Ishikawa (cell line): ENCODE measurements around the gene UBE2O.

Source experiments
- CEBPB ChIP-seq: IDR thresholded peaks from 2 replicates; pipeline ENCODE4 v1.6.1; 2012
- CREB1 ChIP-seq: IDR thresholded peaks from 2 replicates; pipeline ENCODE4 v1.6.1; 2012; ENCODE audit warnings: low read depth
- EGR1 ChIP-seq: IDR thresholded peaks from 2 replicates; pipeline ENCODE4 v1.6.1; 2012
- EP300 ChIP-seq: IDR thresholded peaks from 2 replicates; pipeline ENCODE4 v1.6.1; 2012; ENCODE audit warnings: borderline replicate concordance
- FOXM1 ChIP-seq: IDR thresholded peaks from 2 replicates; pipeline ENCODE4 v1.6.1; 2012; ENCODE audit warnings: low read depth, borderline replicate concordance
- MAX ChIP-seq: IDR thresholded peaks from 2 replicates; pipeline ENCODE4 v1.6.1; 2012
- NFIC ChIP-seq: IDR thresholded peaks from 2 replicates; pipeline ENCODE4 v1.6.1; 2012
- RAD21 ChIP-seq: IDR thresholded peaks from 2 replicates; pipeline ENCODE4 v1.6.1; 2012; ENCODE audit warnings: low read depth
- REST ChIP-seq: IDR thresholded peaks from 2 replicates; pipeline ENCODE4 v1.6.1; 2012; ENCODE audit warnings: low read depth, mild to moderate bottlenecking
- TAF1 ChIP-seq: IDR thresholded peaks from 2 replicates; pipeline ENCODE4 v1.6.1; 2012; ENCODE audit warnings: low read depth, mild to moderate bottlenecking
- TCF12 ChIP-seq: IDR thresholded peaks from 2 replicates; pipeline ENCODE4 v1.6.1; 2012; ENCODE audit warnings: low read depth
- TEAD4 ChIP-seq: IDR thresholded peaks from 2 replicates; pipeline ENCODE4 v1.6.1; 2012
- USF1 ChIP-seq: IDR thresholded peaks from 2 replicates; pipeline ENCODE4 v1.6.1; 2012
- YY1 ChIP-seq: IDR thresholded peaks from 2 replicates; pipeline ENCODE4 v1.6.1; 2012; ENCODE audit warnings: low read depth
- ZBTB7A ChIP-seq: IDR thresholded peaks from 2 replicates; pipeline ENCODE4 v1.6.1; 2012; ENCODE audit warnings: low read depth

The UBE2O gene

GRCh38 chr17:76445697-76446448 is 7.1 kb downstream of the UBE2O start:
- TF ChIP-seq MAX (no peak), EGR1 (no peak), NFIC (no peak), CEBPB (no peak), ZBTB7A (no peak), RAD21 (no peak), FOXM1 (no peak), USF1 (no peak), REST (no peak), EP300 (no peak), TEAD4 (no peak), YY1 (no peak), CREB1 (no peak), TCF12 (no peak), TAF1 (no peak)

GRCh38 chr17:76444518-76445311 is 8.2 kb downstream of the UBE2O start:
- TF ChIP-seq TCF12 = no peak
- no peak for TF ChIP-seq EGR1
- no peak for TF ChIP-seq REST
- no peak for TF ChIP-seq NFIC
- TF ChIP-seq YY1 = no peak
- TF ChIP-seq ZBTB7A = no peak
- no peak for TF ChIP-seq FOXM1
- TF ChIP-seq CREB1 = no peak
- no peak for TF ChIP-seq RAD21
- TF ChIP-seq CEBPB = no peak

- TF ChIP-seq USF1 = no peak
- no peak for TF ChIP-seq REST
- no peak for TF ChIP-seq EP300
- TF ChIP-seq FOXM1 = no peak
- no peak for TF ChIP-seq RAD21
- TF ChIP-seq TCF12 = no peak
- TF ChIP-seq EGR1 = no peak
- no peak for TF ChIP-seq CEBPB
- no peak for TF ChIP-seq ZBTB7A
- no peak for TF ChIP-seq YY1
- no peak for TF ChIP-seq NFIC
- no peak for TF ChIP-seq CREB1
- no peak for TF ChIP-seq TEAD4
- TF ChIP-seq MAX = no peak
- no peak for TF ChIP-seq TAF1
These were observed 10.3 kb downstream of the UBE2O start for GRCh38 chr17:76442341-76443338.
